Common myeloid progenitor, CD34-positive (primary cell): ENCODE measurements around the gene SEMA5B.

Experiments used
- CTCF ChIA-PET: fragments of 350-600 bp; sonication (Branson Sonifier 250); formaldehyde crosslinking; loops from one replicate; lab custom pipeline; 2021; ENCODE audit warnings: antibody characterized with exemption; lab: Charles Lee
- POLR2A ChIA-PET: fragments of 350-600 bp; sonication (Branson Sonifier 250); formaldehyde crosslinking; loops from one replicate; lab custom pipeline; 2021; ENCODE audit warnings: antibody characterized with exemption; lab: Charles Lee
- DNase-seq, 3 donors: peaks; one replicate each; pipeline versions ENCODE4 v3.0.0 to v3.0.0-alpha.2; 2013
- H3K27ac ChIP-seq, 2 experiments: 1 replicate in 1 of 2; 2 replicates in 1 of 2; pipeline ENCODE4 v1.7.0; 2013; ENCODE audit warnings: inconsistent platforms in 2 of 2, low read length in 2 of 2, mild to moderate bottlenecking in 2 of 2, low read depth in 1 of 2, moderate library complexity in 1 of 2; ENCODE audit not compliant: severe bottlenecking in 2 of 2, insufficient read depth in 1 of 2, poor library complexity in 1 of 2
- H3K27me3 ChIP-seq, 5 experiments: replicated peaks in 2 of 5; 1 replicate in 3 of 5; 2 replicates in 2 of 5; pipeline versions ENCODE4 v1.6.1 to v1.7.0; 2013; ENCODE audit warnings: low read length in 4 of 5, mild to moderate bottlenecking in 2 of 5, moderate library complexity in 2 of 5, inconsistent platforms in 1 of 5; ENCODE audit not compliant: insufficient read depth in 5 of 5, control insufficient read depth in 4 of 5
- H3K36me3 ChIP-seq, 4 experiments: 1 replicate in 2 of 4; 2 replicates in 2 of 4; pipeline versions ENCODE4 v1.6.1 to v1.7.0; 2013; ENCODE audit warnings: low read length in 3 of 4, control low read depth in 1 of 4, mild to moderate bottlenecking in 1 of 4; ENCODE audit not compliant: control insufficient read depth in 4 of 4, insufficient read depth in 4 of 4
- H3K4me1 ChIP-seq, 4 experiments: 1 replicate in 3 of 4; 2 replicates in 1 of 4; pipeline versions ENCODE4 v1.6.1 to v1.7.1; 2013; ENCODE audit warnings: low read length in 3 of 4, mild to moderate bottlenecking in 3 of 4, control low read depth in 1 of 4, inconsistent platforms in 1 of 4, moderate library complexity in 1 of 4; ENCODE audit not compliant: control insufficient read depth in 4 of 4, insufficient read depth in 4 of 4; ENCODE audit errors: control extremely low read depth in 1 of 4
- H3K4me3 ChIP-seq, 7 experiments: 1 replicate in 4 of 7; 2 replicates in 3 of 7; pipeline versions ENCODE4 v1.5.1 to v1.7.0; 2013; ENCODE audit warnings: mild to moderate bottlenecking in 7 of 7, low read length in 6 of 7, moderate library complexity in 6 of 7, inconsistent platforms in 2 of 7, low read depth in 2 of 7, control low read depth in 1 of 7; ENCODE audit not compliant: insufficient read depth in 4 of 7, control insufficient read depth in 1 of 7; ENCODE audit errors: extremely low read depth in 1 of 7
- H3K9me3 ChIP-seq, 5 experiments: 1 replicate in 4 of 5; 2 replicates in 1 of 5; pipeline versions ENCODE4 v1.6.1 to v1.7.1; 2013; ENCODE audit warnings: low read length in 4 of 5, mild to moderate bottlenecking in 2 of 5, inconsistent platforms in 1 of 5, low read depth in 1 of 5, moderate library complexity in 1 of 5; ENCODE audit not compliant: control insufficient read depth in 4 of 5, insufficient read depth in 2 of 5; ENCODE audit errors: control extremely low read depth in 1 of 5
- WGBS: methylation state at CpG from one replicate; pipeline ENCODE4 v1.1.5; 2013; ENCODE audit not compliant: insufficient coverage; 5-methylcytosine and 5-hydroxymethylcytosine counted together

SEMA5B gene

DNA sequence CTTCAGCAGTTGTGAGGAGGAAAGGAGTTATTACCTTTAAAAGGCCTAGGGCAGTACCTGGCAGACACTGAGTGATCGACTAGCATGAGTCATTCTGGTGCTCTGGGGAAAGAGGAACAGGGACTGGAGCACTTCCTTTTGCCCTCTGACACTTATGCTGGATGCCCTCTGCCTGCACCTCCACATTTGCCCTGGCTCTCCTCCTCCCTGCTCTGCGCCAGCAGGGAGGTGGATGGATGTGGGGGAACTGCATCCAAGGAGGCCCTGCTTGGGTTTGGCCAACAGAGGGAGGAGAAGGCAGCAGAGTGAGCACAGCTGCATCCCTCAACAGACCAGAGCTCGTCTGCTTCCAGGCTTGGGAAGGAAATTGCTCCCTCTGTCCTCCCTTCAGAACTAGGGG, 75.0 kb downstream of the SEMA5B start:
- Histone ChIP-seq H3K27me3 (no peaks in the 10 kb centered on the region), H3K4me1 (peaks cover 0 to 8% (median 4%) of the 10 kb centered on the region in 4 experiments), H3K36me3 (no peaks in the 10 kb centered on the region), H3K4me3 (no peak overlapping the region), H3K27ac (no peak overlapping the region), H3K9me3 (no peaks in the 10 kb centered on the region)
- WGBS = 60% methylated on average over 2 of the region's 3 CpGs
- ChIA-PET CTCF (interaction anchor here (1.3 to 1.9 kb wide), 2 partner anchors 12 to 17 kb away, joined by 3 to 6 read pairs; no protein-coding TSS in a partner anchor), POLR2A (no interaction called here)
- DNase-seq = peak; percentile 25 to 66 (median 62)

DNA sequence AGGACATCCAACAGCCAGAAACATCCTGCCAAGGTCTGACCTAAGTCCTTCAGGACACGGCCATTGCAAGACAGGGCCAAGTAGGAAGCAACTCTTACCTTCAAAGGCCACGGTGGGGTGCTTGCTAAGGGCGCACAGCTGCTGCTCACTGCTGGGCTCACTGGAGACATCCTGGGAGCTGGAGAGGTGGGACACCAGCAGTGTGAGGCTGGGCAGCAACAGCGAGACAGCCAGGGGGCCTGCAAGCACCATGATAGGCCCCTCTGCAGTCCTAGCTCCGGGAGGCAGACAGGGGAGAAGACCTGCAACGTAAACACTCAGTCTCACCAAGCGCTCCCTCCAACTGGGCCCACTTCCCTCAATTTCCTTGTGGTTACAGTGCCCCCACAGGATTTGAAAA, 79.2 kb downstream of the SEMA5B start:
- 57% methylated on average over 6 of the region's 7 CpGs for WGBS
- CTCF ChIA-PET = interaction anchor here (0.8 to 2.0 kb wide), 6 partner anchors 9 to 81 kb away, joined by 3 to 13 read pairs (median 3); partner anchors contain the start of gene SEMA5B
- POLR2A ChIA-PET = no interaction called here
- Histone ChIP-seq H3K4me1 (peaks cover 0 to 9% (median 4%) of the 10 kb centered on the region in 4 experiments), H3K9me3 (no peaks in the 10 kb centered on the region), H3K27me3 (no peaks in the 10 kb centered on the region), H3K27ac (no peak overlapping the region), H3K36me3 (no peaks in the 10 kb centered on the region), H3K4me3 (no peak overlapping the region)
- peak; percentile 32 to 51 (median 46) for DNase-seq

DNA sequence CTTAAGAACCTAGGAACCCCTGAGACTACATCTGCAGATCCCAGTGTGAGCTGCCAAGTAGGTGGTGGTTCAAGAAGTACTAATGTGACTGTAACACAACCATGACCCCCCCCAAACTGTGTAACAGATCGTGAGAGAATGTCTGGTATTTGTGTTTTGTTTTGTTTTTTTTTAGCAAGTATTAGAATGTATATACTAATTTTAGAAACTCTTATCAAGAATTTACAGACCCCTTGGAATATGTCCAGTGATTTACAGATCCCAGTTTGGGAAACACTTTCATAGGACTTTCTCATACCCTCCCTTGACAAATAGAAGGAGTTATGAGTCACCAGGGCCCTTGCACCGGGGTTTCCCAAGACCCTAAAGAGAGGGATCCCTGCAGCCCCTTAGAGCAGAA, 79.8 kb downstream of the SEMA5B start:
- H3K4me1 ChIP-seq = peaks cover 0 to 14% (median 4%) of the 10 kb centered on the region in 4 experiments
- ChIA-PET CTCF (interaction anchor here (1.2 to 2.0 kb wide), 4 partner anchors 10 to 81 kb away, joined by 3 to 13 read pairs (median 4); partner anchors contain the start of gene SEMA5B), POLR2A (no interaction called here)
- whole genome bisulfite sequencing = 100% methylated on average over 1 of the region's 2 CpGs
- H3K27me3 ChIP-seq = no peaks in the 10 kb centered on the region
- H3K27ac ChIP-seq = no peak overlapping the region
- H3K4me3 ChIP-seq = no peak overlapping the region
- no peaks in the 10 kb centered on the region for H3K9me3 ChIP-seq
- no peaks in the 10 kb centered on the region for H3K36me3 ChIP-seq
- DNase-seq = peak in 1 of 3 donors; percentile 17

DNA sequence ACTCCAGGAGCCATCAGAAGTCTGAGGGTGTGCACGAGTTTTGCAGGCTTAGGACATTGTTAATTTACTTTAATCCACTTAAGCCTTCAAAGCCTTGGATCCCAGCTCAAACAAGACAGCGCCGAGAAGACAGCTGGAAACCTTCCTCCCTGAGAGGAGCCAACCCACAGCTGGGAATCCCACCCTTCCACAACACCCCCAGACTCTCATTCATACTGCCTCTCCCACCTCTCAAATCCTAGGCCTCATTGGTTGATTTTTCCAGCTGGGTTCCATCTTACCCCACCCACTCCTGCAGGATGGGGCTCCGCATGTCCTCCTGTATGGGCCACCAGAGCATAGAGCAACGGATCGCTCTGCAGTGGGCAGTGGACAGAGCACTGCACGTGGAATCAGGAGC, 80.4 kb downstream of the SEMA5B start:
- no peaks in the 10 kb centered on the region for H3K9me3 ChIP-seq
- H3K4me1 ChIP-seq = peaks cover 0 to 10% (median 3%) of the 10 kb centered on the region in 4 experiments
- H3K27ac ChIP-seq = no peak overlapping the region
- no peaks in the 10 kb centered on the region for H3K36me3 ChIP-seq
- POLR2A ChIA-PET = no interaction called here
- no peaks in the 10 kb centered on the region for H3K27me3 ChIP-seq
- CTCF ChIA-PET = interaction anchor here (0.9 to 2.0 kb wide), 3 partner anchors 9 to 75 kb away, joined by 3 to 5 read pairs (median 3); no protein-coding TSS in a partner anchor
- DNase-seq = no peak
- no peak overlapping the region for H3K4me3 ChIP-seq
- WGBS = 97% methylated on average over 7 of the region's 7 CpGs

DNA sequence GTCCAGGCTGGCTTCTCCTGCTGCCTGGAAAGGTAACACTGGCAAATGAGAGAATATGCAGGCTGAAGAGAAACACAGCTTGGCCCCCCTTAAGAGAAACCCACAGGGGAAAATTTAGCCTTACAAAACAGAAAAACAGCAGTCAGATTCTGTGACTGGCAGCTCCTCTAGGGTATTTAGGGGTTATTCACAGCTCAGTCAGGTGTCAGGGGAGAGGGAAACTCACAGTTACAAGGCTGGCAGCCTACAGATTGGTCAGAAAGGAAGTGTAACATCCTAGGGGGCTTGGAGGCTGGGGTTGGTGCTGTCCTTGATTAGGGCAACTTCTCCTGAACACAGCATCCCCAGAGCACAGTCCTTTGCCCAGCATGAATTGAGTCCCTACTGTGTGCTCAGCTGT, 81.4 kb downstream of the SEMA5B start:
- peak in 2 of 3 donors; percentile 10 to 12 for DNase-seq
- no peaks in the 10 kb centered on the region for H3K9me3 ChIP-seq
- peaks cover 0 to 8% (median 3%) of the 10 kb centered on the region in 4 experiments for H3K4me1 ChIP-seq
- ChIA-PET CTCF (interaction anchor here (0.8 to 2.0 kb wide), 5 partner anchors 11 to 82 kb away, joined by 3 to 5 read pairs (median 3); no protein-coding TSS in a partner anchor), POLR2A (no interaction called here)
- H3K4me3 ChIP-seq = no peak overlapping the region
- no peaks in the 10 kb centered on the region for H3K36me3 ChIP-seq
- no peak overlapping the region for H3K27ac ChIP-seq
- no peaks in the 10 kb centered on the region for H3K27me3 ChIP-seq

- H3K4me1 ChIP-seq = peaks cover 0 to 8% (median 3%) of the 10 kb centered on the region in 4 experiments
- H3K36me3 ChIP-seq = no peaks in the 10 kb centered on the region
- CTCF ChIA-PET = interaction anchor here (0.6 to 2.0 kb wide), 4 partner anchors 48 to 539 kb away, joined by 3 to 5 read pairs (median 4); partner anchors contain the start of gene SEMA5B
- no peak overlapping the region for H3K4me3 ChIP-seq
- H3K9me3 ChIP-seq = no peaks in the 10 kb centered on the region
- H3K27me3 ChIP-seq = no peaks in the 10 kb centered on the region
- WGBS = no CpG with 5 or more reads among the region's 2 CpGs
- POLR2A ChIA-PET = no interaction called here
- no peak overlapping the region for H3K27ac ChIP-seq
- no peak for DNase-seq
These were observed 82.3 kb downstream of the SEMA5B start for GRCh38 chr3:122945230-122945629.

- POLR2A ChIA-PET = no interaction called here
- no peak for DNase-seq
These were observed 82.8 kb downstream of the SEMA5B start for GRCh38 chr3:122944671-122945161.

More at GRCh38 chr3:122944671-122945161, 82.8 kb downstream of the SEMA5B start:
- Histone ChIP-seq H3K4me1 (peaks cover 0 to 8% (median 3%) of the 10 kb centered on the region in 4 experiments), H3K4me3 (no peak overlapping the region), H3K27me3 (no peaks in the 10 kb centered on the region), H3K36me3 (no peaks in the 10 kb centered on the region), H3K27ac (no peak overlapping the region), H3K9me3 (no peaks in the 10 kb centered on the region)
- CTCF ChIA-PET = interaction anchor here (0.6 to 1.2 kb wide), 3 partner anchors 70 to 539 kb away, joined by 4 to 5 read pairs (median 4); partner anchors contain the start of gene SEMA5B
- 89% methylated on average over 2 of the region's 7 CpGs for WGBS
